H9 (cell line): ENCODE results near the gene FAM200A. TPM values are rescaled to one million over a fixed set of nuclear protein-coding genes. Genes with fewer than 3 reads are reported as not detected.

Source experiments
- DNase-seq: peaks from one replicate; pipeline ENCODE4 v3.0.0-alpha.2; 2017
- H2AFZ ChIP-seq: one replicate; pipeline ENCODE4 v1.6.1; 2013; ENCODE audit warnings: mild to moderate bottlenecking, low read length, control low read depth, moderate library complexity
- H2AK5ac ChIP-seq: 2 replicates; pipeline ENCODE4 v1.6.1; 2013; ENCODE audit warnings: low read length, control low read depth, mixed read lengths; ENCODE audit not compliant: insufficient read length
- H2BK120ac ChIP-seq: one replicate; pipeline ENCODE4 v1.6.1; 2013; ENCODE audit warnings: low read depth, mild to moderate bottlenecking, low read length, control low read depth, inconsistent platforms; ENCODE audit not compliant: poor library complexity, severe bottlenecking
- H2BK12ac ChIP-seq: 2 replicates; pipeline ENCODE4 v1.6.1; 2013; ENCODE audit warnings: low read length, control low read depth, mixed read lengths, low read depth; ENCODE audit not compliant: insufficient read length
- H2BK15ac ChIP-seq: 2 replicates; pipeline ENCODE4 v1.6.1; 2013; ENCODE audit warnings: low read depth, low read length, control low read depth
- H2BK20ac ChIP-seq: one replicate; pipeline ENCODE4 v1.6.1; 2013; ENCODE audit warnings: low read depth, mild to moderate bottlenecking, low read length, control low read depth, inconsistent platforms; ENCODE audit not compliant: poor library complexity, severe bottlenecking
- H2BK5ac ChIP-seq: 2 replicates; pipeline ENCODE4 v1.6.1; 2013; ENCODE audit warnings: low read length, control low read depth, mixed read lengths; ENCODE audit not compliant: insufficient read length
- H3K14ac ChIP-seq: 2 replicates; pipeline ENCODE4 v1.6.1; 2013; ENCODE audit warnings: low read length, control low read depth; ENCODE audit not compliant: insufficient read depth
- H3K18ac ChIP-seq: 2 replicates; pipeline ENCODE4 v1.6.1; 2013; ENCODE audit warnings: low read depth, mild to moderate bottlenecking, mixed read lengths, low read length, control low read depth; ENCODE audit not compliant: insufficient read length
- H3K23ac ChIP-seq: 2 replicates; pipeline ENCODE4 v1.6.1; 2013; ENCODE audit warnings: low read length, control low read depth, mixed read lengths, low read depth; ENCODE audit not compliant: insufficient read length
- H3K23me2 ChIP-seq: 2 replicates; pipeline ENCODE4 v1.6.1; 2013; ENCODE audit warnings: low read depth, mild to moderate bottlenecking, mixed read lengths, low read length, control low read depth; ENCODE audit not compliant: insufficient read length, poor library complexity, severe bottlenecking
- H3K27ac ChIP-seq: 2 replicates; pipeline ENCODE4 v1.5.1; 2013; ENCODE audit warnings: low read length, control low read depth, mixed read lengths, low read depth; ENCODE audit not compliant: insufficient read length
- H3K27me3 ChIP-seq: 2 replicates; pipeline ENCODE4 v1.6.1; 2013; ENCODE audit warnings: low read length, control low read depth, inconsistent platforms; ENCODE audit not compliant: insufficient read depth
- H3K4ac ChIP-seq: 2 replicates; pipeline ENCODE4 v1.6.1; 2013; ENCODE audit warnings: low read depth, mild to moderate bottlenecking, control low read depth, inconsistent platforms, low read length, moderate library complexity
- H3K4me1 ChIP-seq: 2 replicates; pipeline ENCODE4 v1.6.1; 2013; ENCODE audit warnings: low read length, control low read depth, inconsistent platforms; ENCODE audit not compliant: insufficient read depth
- H3K4me2 ChIP-seq: 2 replicates; pipeline ENCODE4 v1.6.1; 2013; ENCODE audit warnings: low read length, control low read depth, mixed read lengths; ENCODE audit not compliant: insufficient read length, insufficient read depth
- H3K56ac ChIP-seq: 2 replicates; pipeline ENCODE4 v1.6.1; 2013; ENCODE audit warnings: low read depth, mild to moderate bottlenecking, mixed read lengths, low read length, control low read depth; ENCODE audit not compliant: insufficient read length
- H3K79me1 ChIP-seq: 2 replicates; pipeline ENCODE4 v1.6.1; 2013; ENCODE audit warnings: low read depth, mild to moderate bottlenecking, moderate library complexity, low read length, control low read depth, inconsistent platforms; ENCODE audit not compliant: insufficient read depth, poor library complexity, severe bottlenecking
- H3K79me2 ChIP-seq: 2 replicates; pipeline ENCODE4 v1.6.1; 2013; ENCODE audit warnings: low read length, control low read depth, inconsistent platforms; ENCODE audit not compliant: insufficient read depth
- H3K9ac ChIP-seq: 2 replicates; pipeline ENCODE4 v1.6.1; 2013; ENCODE audit warnings: low read length, control low read depth, mixed read lengths; ENCODE audit not compliant: insufficient read length; ENCODE audit errors: extremely low read depth
- H3K9me3 ChIP-seq: one replicate; pipeline ENCODE4 v1.6.1; 2013; ENCODE audit warnings: low read depth, low read length, inconsistent platforms; ENCODE audit not compliant: control insufficient read depth
- H3T11ph ChIP-seq: one replicate; pipeline ENCODE4 v1.6.1; 2013; ENCODE audit warnings: mild to moderate bottlenecking, low read length, control low read depth, inconsistent platforms
- H4K20me1 ChIP-seq: one replicate; pipeline ENCODE4 v1.6.1; 2013; ENCODE audit not compliant: control insufficient read depth, insufficient read length, insufficient read depth
- H4K5ac ChIP-seq: 2 replicates; pipeline ENCODE4 v1.6.1; 2013; ENCODE audit warnings: low read depth, mild to moderate bottlenecking, mixed read lengths, low read length, control low read depth; ENCODE audit not compliant: insufficient read length
- H4K8ac ChIP-seq: replicated peaks from 2 replicates; pipeline ENCODE4 v1.6.1; 2013; ENCODE audit warnings: low read length, control low read depth, mixed read lengths, low read depth; ENCODE audit not compliant: insufficient read length
- H4K91ac ChIP-seq: 2 replicates; pipeline ENCODE4 v1.6.1; 2013; ENCODE audit warnings: low read depth, mild to moderate bottlenecking, moderate library complexity, mixed read lengths, low read length, control low read depth; ENCODE audit not compliant: insufficient read length
- H3K27ac Mint-ChIP-seq, 3 experiments: 2 replicates in 2 of 3; 3 replicates in 1 of 3; pipeline ENCODE4 v1.8.0; 2020 to 2021; ENCODE audit warnings: mixed read lengths in 3 of 3, mild to moderate bottlenecking in 1 of 3, moderate library complexity in 1 of 3
- H3K27me3 Mint-ChIP-seq: 2 replicates; pipeline ENCODE4 v1.8.0; 2021; ENCODE audit warnings: low read depth, mild to moderate bottlenecking, moderate library complexity, mixed read lengths
- H3K36me3 Mint-ChIP-seq, 3 experiments: 2 replicates in 2 of 3; 3 replicates in 1 of 3; pipeline ENCODE4 v1.8.0; 2020 to 2021; ENCODE audit warnings: low read depth in 3 of 3, mixed read lengths in 3 of 3; ENCODE audit not compliant: insufficient read depth in 1 of 3
- H3K4me1 Mint-ChIP-seq, 2 experiments: 2 replicates each; pipeline ENCODE4 v1.8.0; 2020; ENCODE audit warnings: mixed read lengths in 2 of 2
- H3K4me3 Mint-ChIP-seq, 2 experiments: 2 replicates in 1 of 2; 3 replicates in 1 of 2; pipeline ENCODE4 v1.8.0; 2020 to 2021; ENCODE audit warnings: mild to moderate bottlenecking in 2 of 2, mixed read lengths in 2 of 2, moderate library complexity in 1 of 2
- H3K9me3 Mint-ChIP-seq, 2 experiments: 2 replicates in 1 of 2; 3 replicates in 1 of 2; pipeline ENCODE4 v1.8.0; 2020; ENCODE audit warnings: mild to moderate bottlenecking in 2 of 2, mixed read lengths in 2 of 2, moderate library complexity in 1 of 2
- WGBS: extraction: QIAGEN DNeasy Blood & Tissue Kit; methylation state at CpG from one replicate; pipeline ENCODE4 v1.1.7; 2013; ENCODE audit warnings: missing lambda C conversion rate, low lambda C conversion rate, mixed read lengths; ENCODE audit not compliant: insufficient read length; ENCODE audit errors: extremely low coverage; 5-methylcytosine and 5-hydroxymethylcytosine counted together
- total RNA-seq: library from RNA; stranded (reverse); gene quantifications from 2 replicates; pipeline ENCODE4 v1.2.1, GENCODE V29; 2021
- TF ChIP-seq, protein P1 (sequence below): fragments of 200-600 bp; sonication (generic); conservative IDR thresholded peaks from 3 replicates; pipeline ENCODE4 v1.8.0; 2021; ENCODE audit warnings: antibody characterized with exemption, mild to moderate bottlenecking

FAM200A gene
- total RNA-seq, 1 experiment from 2014 or later: 7.8 TPM

GRCh38 chr7:99499371-99499720, 52.6 kb downstream of the FAM200A start:
- no peak overlapping the region for H4K5ac ChIP-seq
- peak overlapping the region; percentile 89 for H3K9ac ChIP-seq
- no peak overlapping the region for H2BK20ac ChIP-seq
- Mint-ChIP-seq H3K9me3 (peaks cover 8 to 14% of the 10 kb centered on the region in 2 experiments), H3K36me3 (peaks cover 33 to 41% (median 36%) of the 10 kb centered on the region in 3 experiments), H3K27ac (peak overlapping the region; percentile 100; a peak in 6 of 7 replicates), H3K4me1 (peaks cover 14 to 21% of the 10 kb centered on the region in 2 experiments), H3K27me3 (no peaks in the 10 kb centered on the region), H3K4me3 (peak overlapping the region; percentile 98)
- no peak overlapping the region for H3K4ac ChIP-seq
- no peak overlapping the region for H2BK12ac ChIP-seq
- peak overlapping the region; percentile 62; the same call in 1 of the 2 replicates for H3K14ac ChIP-seq
- peaks cover 17% of the 10 kb centered on the region for H3K79me2 ChIP-seq
- no peak overlapping the region for H2BK5ac ChIP-seq
- H3K23ac ChIP-seq: no peak overlapping the region
- H3T11ph ChIP-seq: no peak overlapping the region
- H3K23me2 ChIP-seq: peaks cover 12% of the 10 kb centered on the region
- H3K79me1 ChIP-seq: no peaks in the 10 kb centered on the region
- H3K27ac ChIP-seq: peak overlapping the region; percentile 75
- H2AK5ac ChIP-seq: no peak overlapping the region
- no peak overlapping the region for H2AFZ ChIP-seq
- H4K91ac ChIP-seq: no peak overlapping the region
- H4K8ac ChIP-seq: no peak overlapping the region
- TF ChIP-seq, protein P1, sequence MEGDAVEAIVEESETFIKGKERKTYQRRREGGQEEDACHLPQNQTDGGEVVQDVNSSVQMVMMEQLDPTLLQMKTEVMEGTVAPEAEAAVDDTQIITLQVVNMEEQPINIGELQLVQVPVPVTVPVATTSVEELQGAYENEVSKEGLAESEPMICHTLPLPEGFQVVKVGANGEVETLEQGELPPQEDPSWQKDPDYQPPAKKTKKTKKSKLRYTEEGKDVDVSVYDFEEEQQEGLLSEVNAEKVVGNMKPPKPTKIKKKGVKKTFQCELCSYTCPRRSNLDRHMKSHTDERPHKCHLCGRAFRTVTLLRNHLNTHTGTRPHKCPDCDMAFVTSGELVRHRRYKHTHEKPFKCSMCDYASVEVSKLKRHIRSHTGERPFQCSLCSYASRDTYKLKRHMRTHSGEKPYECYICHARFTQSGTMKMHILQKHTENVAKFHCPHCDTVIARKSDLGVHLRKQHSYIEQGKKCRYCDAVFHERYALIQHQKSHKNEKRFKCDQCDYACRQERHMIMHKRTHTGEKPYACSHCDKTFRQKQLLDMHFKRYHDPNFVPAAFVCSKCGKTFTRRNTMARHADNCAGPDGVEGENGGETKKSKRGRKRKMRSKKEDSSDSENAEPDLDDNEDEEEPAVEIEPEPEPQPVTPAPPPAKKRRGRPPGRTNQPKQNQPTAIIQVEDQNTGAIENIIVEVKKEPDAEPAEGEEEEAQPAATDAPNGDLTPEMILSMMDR: no peak
- peaks cover 4% of the 10 kb centered on the region; the same call in 1 of the 2 replicates for H3K4me1 ChIP-seq
- H2BK15ac ChIP-seq: no peak overlapping the region
- H3K4me2 ChIP-seq: peak overlapping the region; percentile 98
- no peak overlapping the region for H3K56ac ChIP-seq
- no peaks in the 10 kb centered on the region for H4K20me1 ChIP-seq
- no CpG with 5 or more reads among the region's 14 CpGs for WGBS
- no peaks in the 10 kb centered on the region for H3K27me3 ChIP-seq
- peaks cover 3% of the 10 kb centered on the region for H3K9me3 ChIP-seq
- no peak overlapping the region for H3K18ac ChIP-seq
- no peak for DNase-seq
- no peak overlapping the region for H2BK120ac ChIP-seq
